ENCODE measurements around the gene MRPL58.
A peak's percentile ranks its signal among the peaks of the same experiment; 100 is the strongest.
"Not testable (repeated sequence)": the region's sequence is repeated elsewhere in the genome, so short reads cannot be mapped to it uniquely, and the experiment has no call there.

The MRPL58 gene

DNA sequence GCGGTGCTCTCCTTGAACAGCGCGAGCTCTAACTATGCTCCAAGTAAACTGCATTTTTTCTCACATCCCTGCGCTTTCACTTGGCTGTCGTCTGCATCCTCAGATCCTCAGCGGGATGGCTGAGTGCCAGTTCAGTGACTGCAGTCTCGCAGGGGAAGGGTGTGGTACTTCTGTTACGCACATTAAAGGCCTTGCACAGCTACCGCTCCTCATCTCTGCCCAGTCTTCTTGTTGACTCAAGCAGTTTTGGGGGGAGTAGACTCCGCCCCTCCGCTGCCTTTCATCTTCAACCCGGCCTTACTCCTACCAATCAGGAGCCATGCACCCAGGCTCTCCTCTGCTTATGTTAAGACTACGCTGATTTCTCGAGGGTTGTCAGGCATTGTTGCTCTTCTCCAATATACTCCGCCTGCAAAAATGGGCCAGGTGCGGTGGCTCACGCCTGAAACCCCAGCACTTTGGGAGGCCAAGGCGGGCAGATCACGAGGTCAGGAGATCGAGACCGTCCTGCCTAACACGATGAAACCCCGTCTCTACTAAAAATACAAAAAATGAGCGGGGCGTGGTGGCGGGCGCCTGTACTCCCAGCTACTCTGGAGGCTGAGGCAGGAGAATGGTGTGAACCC, 24.3 kb downstream of the MRPL58 start:
- TF ChIP-seq, protein P1, sequence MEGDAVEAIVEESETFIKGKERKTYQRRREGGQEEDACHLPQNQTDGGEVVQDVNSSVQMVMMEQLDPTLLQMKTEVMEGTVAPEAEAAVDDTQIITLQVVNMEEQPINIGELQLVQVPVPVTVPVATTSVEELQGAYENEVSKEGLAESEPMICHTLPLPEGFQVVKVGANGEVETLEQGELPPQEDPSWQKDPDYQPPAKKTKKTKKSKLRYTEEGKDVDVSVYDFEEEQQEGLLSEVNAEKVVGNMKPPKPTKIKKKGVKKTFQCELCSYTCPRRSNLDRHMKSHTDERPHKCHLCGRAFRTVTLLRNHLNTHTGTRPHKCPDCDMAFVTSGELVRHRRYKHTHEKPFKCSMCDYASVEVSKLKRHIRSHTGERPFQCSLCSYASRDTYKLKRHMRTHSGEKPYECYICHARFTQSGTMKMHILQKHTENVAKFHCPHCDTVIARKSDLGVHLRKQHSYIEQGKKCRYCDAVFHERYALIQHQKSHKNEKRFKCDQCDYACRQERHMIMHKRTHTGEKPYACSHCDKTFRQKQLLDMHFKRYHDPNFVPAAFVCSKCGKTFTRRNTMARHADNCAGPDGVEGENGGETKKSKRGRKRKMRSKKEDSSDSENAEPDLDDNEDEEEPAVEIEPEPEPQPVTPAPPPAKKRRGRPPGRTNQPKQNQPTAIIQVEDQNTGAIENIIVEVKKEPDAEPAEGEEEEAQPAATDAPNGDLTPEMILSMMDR (conservative IDR thresholded peaks at IDR 0.05), result no peak
- H3K27ac ChIP-seq, result peak overlapping the region; percentile 62

DNA sequence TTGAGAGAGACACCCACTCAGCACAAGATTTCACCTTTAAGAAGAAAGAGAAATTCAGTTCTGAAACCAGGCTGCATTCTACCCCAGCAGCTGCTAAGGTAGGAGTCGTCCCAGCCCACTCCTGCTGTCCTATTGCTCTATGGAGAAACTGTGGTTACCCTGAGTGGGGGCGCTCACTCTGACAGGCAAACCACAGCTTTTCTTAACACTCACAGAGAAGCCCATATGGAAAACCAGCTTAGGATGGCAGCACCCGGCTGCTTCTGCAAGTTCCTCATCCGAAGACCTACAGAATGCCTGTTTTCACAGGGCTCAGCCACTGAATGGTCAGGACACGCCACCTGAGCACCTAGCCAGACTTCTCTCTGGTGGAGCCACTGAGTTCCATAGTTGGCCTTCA, 26.8 kb downstream of the MRPL58 start:
- H3K27ac ChIP-seq, result no peak overlapping the region

DNA sequence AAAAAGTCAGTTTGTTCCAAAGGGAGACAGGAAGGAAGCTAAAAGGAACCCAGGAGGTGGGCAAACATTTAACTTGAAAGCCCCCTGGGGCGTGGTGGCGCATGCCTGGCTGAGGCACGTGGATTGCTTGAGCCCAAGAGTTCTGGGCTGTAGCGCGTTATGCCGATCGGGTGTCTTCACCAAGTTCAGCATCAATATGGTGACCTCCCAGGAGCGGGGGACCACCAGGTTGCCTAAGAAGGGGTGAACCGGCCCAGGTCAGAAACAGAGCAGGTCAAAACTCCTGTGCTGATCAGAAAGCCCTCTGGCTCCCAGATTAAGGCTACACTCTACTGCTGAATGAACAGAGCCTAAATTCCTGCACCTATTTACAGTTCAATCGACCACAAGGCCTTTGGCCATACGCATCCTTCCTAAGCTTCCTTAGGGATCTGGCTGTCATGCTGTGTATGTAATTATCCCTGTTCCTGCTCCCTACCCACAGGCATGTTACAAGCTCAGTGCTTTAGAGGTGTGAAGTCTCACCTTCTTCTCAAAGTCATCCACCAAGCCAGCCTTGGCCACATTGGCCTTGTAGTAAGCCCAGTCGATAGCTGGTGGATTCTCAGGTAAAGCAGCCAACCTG, 29.3 kb downstream of the MRPL58 start:
- H3K27ac ChIP-seq, result no peak overlapping the region

More for the DNA sequence above, 26.8 kb downstream of the MRPL58 start:
- TF ChIP-seq, protein P1 (conservative IDR thresholded peaks at IDR 0.05), result no peak

DNA sequence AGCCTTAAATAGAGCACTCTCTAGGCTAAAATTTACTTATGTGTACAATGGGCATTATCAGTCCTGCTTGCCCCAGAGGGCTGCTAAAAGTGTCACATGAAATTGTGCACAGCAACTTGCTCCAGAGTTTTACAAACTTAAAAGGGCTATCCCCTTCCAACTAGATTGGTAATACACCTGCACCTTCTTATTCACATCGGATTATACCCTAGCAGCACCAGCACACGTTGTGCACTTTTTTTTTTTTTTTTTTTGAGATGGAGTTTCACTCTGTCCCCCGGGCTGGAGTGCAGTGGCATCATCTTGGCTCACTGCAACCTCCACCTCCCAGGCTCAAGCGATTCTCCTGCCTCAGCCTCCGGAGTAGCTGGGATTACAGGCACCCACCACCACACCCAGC, 31.3 kb downstream of the MRPL58 start:
- H3K27ac ChIP-seq, result not testable (repeated sequence)

More for the DNA sequence above, 29.3 kb downstream of the MRPL58 start:
- TF ChIP-seq, protein P1 (conservative IDR thresholded peaks at IDR 0.05), result no peak

DNA sequence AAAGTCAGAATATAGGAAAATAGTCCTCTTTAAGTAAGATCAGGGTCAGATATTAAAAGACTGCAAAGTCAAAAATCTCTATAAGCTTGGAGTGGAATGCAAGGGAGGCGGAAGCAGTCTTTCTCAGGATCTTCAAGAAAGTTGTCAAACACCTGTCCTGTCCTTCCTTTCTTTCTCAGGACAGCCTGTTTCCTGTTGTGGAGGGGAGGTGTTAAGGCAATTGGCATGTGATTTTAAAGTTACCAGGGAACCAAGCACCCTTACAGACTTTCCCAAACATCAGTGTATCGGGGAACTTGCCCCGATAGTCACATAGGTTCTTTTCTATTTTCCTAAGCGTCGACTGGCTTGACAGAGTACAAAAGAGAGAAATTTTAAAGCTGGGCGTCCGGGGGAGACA, 32.2 kb downstream of the MRPL58 start:
- H3K27ac ChIP-seq, result no peak overlapping the region
- TF ChIP-seq, protein P1 (conservative IDR thresholded peaks at IDR 0.05), result no peak

DNA sequence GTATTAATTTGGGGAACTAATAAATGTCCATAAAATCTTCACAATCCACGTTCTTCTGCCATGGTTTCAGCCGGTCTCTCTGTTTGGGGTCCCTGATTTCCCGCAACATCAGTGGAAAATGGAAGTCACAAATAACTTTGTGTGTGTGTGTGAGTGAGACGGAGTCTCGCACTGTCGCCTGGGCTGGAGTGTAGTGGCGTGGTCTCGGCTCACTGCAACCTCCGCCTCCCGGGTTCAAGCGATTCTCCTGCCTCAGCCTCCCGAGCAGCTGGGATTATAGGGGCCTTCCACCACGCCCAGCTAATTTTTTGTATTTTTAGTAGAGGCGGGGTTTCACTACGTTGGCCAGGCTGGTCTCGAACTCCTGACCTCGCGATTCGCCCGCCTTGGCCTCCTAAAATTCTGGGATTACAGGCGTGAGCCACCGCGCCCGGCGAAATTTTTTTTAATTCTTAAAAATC, 33.5 kb downstream of the MRPL58 start:
- peak overlapping the region; percentile 88 for H3K27ac ChIP-seq

DNA sequence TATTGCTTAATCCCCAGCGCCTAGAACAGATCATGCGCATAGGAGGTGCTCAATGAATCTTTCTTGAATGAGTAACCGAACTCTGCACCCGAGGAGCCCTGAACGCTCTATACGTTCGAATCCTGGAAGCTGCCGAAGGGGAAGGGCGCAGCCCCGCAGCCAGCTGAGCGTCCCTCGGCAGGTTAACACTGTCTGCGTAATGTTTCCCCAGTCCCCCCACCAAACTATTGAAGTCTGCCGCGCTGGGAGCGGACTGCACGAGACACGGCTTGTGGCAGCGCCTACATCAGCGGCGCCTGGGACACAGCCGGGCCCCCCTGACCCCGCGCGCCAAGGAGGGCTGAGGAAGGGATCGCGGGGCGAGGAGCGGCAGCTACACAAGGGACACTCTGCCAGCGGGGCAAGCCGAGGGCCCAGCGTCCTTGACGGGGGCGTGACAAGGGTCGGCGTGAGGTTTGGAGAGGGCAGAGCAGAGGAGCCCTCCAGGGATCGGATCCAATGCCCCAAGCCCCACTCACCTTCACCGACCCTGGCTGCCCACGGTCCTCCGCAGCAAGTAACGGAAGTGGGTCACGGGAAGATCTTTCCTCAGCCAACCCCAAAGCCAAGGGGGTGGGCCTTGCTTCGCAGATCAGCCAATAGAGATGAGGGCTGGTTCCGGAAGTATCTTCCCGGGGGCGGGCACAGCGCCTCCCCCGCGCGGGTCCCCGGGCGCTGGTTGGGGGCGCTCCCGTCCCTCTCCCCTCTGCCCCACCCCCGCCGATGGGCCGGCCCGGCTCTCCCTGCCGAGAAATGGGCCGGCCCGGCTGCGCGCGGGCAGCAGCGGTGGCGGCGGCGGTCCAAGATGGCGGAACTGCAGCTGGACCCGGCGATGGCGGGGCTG, 34.2 kb downstream of the MRPL58 start, which contains the start of the genes ATP5PD and KCTD2:
TSS of gene ATP5PD (minus strand) at position 563 of the 883 bp plus-strand sequence. CDS start 4,319 bp downstream, outside the sequence.
TSS of gene KCTD2 (plus strand) at position 819 of the 883 bp plus-strand sequence. CDS start at position 845, 26 bp downstream.
- H3K27ac ChIP-seq, result peak within 1 kb of the TSS; percentile 88
- TF ChIP-seq, protein P1 (conservative IDR thresholded peaks at IDR 0.05), result no peak

DNA sequence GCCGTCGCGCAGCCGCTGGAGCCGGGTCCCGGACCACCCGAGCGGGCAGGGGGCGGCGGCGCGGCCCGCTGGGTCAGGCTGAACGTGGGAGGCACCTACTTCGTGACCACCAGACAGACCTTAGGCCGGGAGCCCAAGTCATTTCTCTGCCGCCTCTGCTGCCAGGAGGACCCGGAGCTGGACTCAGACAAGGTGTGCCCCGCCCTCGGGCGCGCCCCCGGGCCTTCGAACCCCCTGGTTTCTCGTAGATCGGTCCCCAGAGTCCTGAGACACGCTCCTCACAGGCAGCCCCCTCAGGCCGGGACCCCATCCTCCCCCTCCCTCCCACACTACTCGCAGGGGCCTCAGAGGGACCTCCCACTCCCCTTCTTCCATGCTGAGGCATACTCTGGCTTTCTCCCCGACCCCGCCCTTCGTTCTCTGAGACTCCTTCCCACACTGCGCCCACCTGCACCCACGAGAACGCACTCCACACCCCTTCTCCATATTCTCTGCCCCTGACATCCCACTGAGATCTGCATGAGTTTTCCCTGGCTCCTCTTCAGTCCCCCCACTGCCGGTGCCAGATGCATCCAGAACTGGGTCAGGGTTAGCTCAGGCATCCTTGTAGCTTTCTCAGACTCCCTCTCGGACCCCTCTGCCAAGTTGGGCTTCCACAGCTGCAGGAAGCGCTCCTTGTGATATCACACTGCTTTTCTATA, 35.1 kb downstream of the MRPL58 start:
- H3K27ac ChIP-seq, result peak overlapping the region; percentile 88

More for the DNA sequence above, 35.1 kb downstream of the MRPL58 start:
- TF ChIP-seq, protein P1 (conservative IDR thresholded peaks at IDR 0.05), result no peak

Data from VCaP (cell line).